Activated naive CD4-positive, alpha-beta T cell treated with anti-CD3 and anti-CD28 coated beads for 36 hours (primary cell): ENCODE measurements around the gene PDE11A. TPM values are rescaled to one million over a fixed set of nuclear protein-coding genes. Genes with fewer than 3 reads are reported as not detected.

Source experiments
- CTCF ChIA-PET: fragments of 350-600 bp; sonication (Branson Sonifier 250); formaldehyde crosslinking; loops from one replicate; lab custom pipeline; 2021; ENCODE audit warnings: antibody characterized with exemption; lab: Charles Lee
- DNase-seq: peaks from one replicate; pipeline ENCODE4 v3.0.0-alpha.2; 2020
- H3K27ac Mint-ChIP-seq: one replicate; pipeline ENCODE4 v1.8.0; 2021; ENCODE audit warnings: mild to moderate bottlenecking, mixed read lengths
- H3K27me3 Mint-ChIP-seq: one replicate; pipeline ENCODE4 v1.8.0; 2021; ENCODE audit warnings: low read depth, mixed read lengths
- H3K36me3 Mint-ChIP-seq: one replicate; pipeline ENCODE4 v1.8.0; 2021; ENCODE audit warnings: low read depth, mixed read lengths
- H3K4me1 Mint-ChIP-seq: one replicate; pipeline ENCODE4 v1.8.0; 2021; ENCODE audit warnings: low read depth, mixed read lengths
- H3K4me3 Mint-ChIP-seq: one replicate; pipeline ENCODE4 v1.8.0; 2021; ENCODE audit warnings: mild to moderate bottlenecking, moderate library complexity, mixed read lengths
- H3K9me3 Mint-ChIP-seq: one replicate; pipeline ENCODE4 v1.8.0; 2021; ENCODE audit warnings: mixed read lengths
- intact Hi-C: fragments of 100-400 bp; cut with micrococcal nuclease; formaldehyde crosslinking; loops from one replicate; pipeline ENCODE4 v1.15.1; 2023
- total RNA-seq, 2 experiments: library from RNA; stranded (reverse); gene quantifications; one replicate each; pipeline ENCODE4 v1.2.3, GENCODE V29; 2021

The PDE11A gene
- total RNA-seq, 2 experiments from 2014 or later, result not detected

GRCh38 chr2:177646791-177647190, 425.8 kb downstream of the PDE11A start:
- CTCF ChIA-PET, result no interaction called here
- H3K27ac Mint-ChIP-seq, result no peak overlapping the region
- intact Hi-C loops, result no loop called here
- no peaks in the 10 kb centered on the region for H3K4me1 Mint-ChIP-seq
- H3K4me3 Mint-ChIP-seq, result no peak overlapping the region
- H3K36me3 Mint-ChIP-seq, result no peaks in the 10 kb centered on the region
- H3K27me3 Mint-ChIP-seq, result peaks cover 10% of the 10 kb centered on the region
- H3K9me3 Mint-ChIP-seq, result no peaks in the 10 kb centered on the region
- DNase-seq, result no peak

- intact Hi-C loops, result no loop called here
- no peak overlapping the region for H3K4me3 Mint-ChIP-seq
- H3K9me3 Mint-ChIP-seq, result no peaks in the 10 kb centered on the region
- no peak overlapping the region for H3K27ac Mint-ChIP-seq
- H3K36me3 Mint-ChIP-seq, result no peaks in the 10 kb centered on the region
- CTCF ChIA-PET, result no interaction called here
- peaks cover 10% of the 10 kb centered on the region for H3K27me3 Mint-ChIP-seq
- no peaks in the 10 kb centered on the region for H3K4me1 Mint-ChIP-seq
- DNase-seq, result no peak
Measured at GRCh38 chr2:177646241-177646640, 426.3 kb downstream of the PDE11A start.

GRCh38 chr2:177641331-177641730, 431.2 kb downstream of the PDE11A start:
- no peak overlapping the region for H3K27ac Mint-ChIP-seq
- CTCF ChIA-PET, result interaction anchor here (0.7 kb wide), 1 partner anchor 198 kb away, joined by 3 read pairs; no protein-coding TSS in a partner anchor
- H3K36me3 Mint-ChIP-seq, result no peaks in the 10 kb centered on the region
- H3K4me3 Mint-ChIP-seq, result no peak overlapping the region
- H3K4me1 Mint-ChIP-seq, result no peaks in the 10 kb centered on the region
- no peaks in the 10 kb centered on the region for H3K9me3 Mint-ChIP-seq
- H3K27me3 Mint-ChIP-seq, result peaks cover 15% of the 10 kb centered on the region
- intact Hi-C loops, result no loop called here
- no peak for DNase-seq

- no peak overlapping the region for H3K4me3 Mint-ChIP-seq
- peaks cover 15% of the 10 kb centered on the region for H3K27me3 Mint-ChIP-seq
- DNase-seq, result no peak
- no peaks in the 10 kb centered on the region for H3K9me3 Mint-ChIP-seq
- no peaks in the 10 kb centered on the region for H3K4me1 Mint-ChIP-seq
- intact Hi-C loops, result no loop called here
- no peaks in the 10 kb centered on the region for H3K36me3 Mint-ChIP-seq
- H3K27ac Mint-ChIP-seq, result no peak overlapping the region
- CTCF ChIA-PET, result no interaction called here
Measured at GRCh38 chr2:177640423-177640822, 432.2 kb downstream of the PDE11A start.

- H3K4me1 Mint-ChIP-seq, result no peaks in the 10 kb centered on the region
- no peaks in the 10 kb centered on the region for H3K36me3 Mint-ChIP-seq
- CTCF ChIA-PET, result no interaction called here
- H3K9me3 Mint-ChIP-seq, result no peaks in the 10 kb centered on the region
- DNase-seq, result no peak
- intact Hi-C loops, result no loop called here
- H3K27ac Mint-ChIP-seq, result no peak overlapping the region
- H3K27me3 Mint-ChIP-seq, result peaks cover 12% of the 10 kb centered on the region
- H3K4me3 Mint-ChIP-seq, result no peak overlapping the region
Measured at GRCh38 chr2:177639262-177639914, 433.2 kb downstream of the PDE11A start.

GRCh38 chr2:177638507-177638906, 434.1 kb downstream of the PDE11A start:
- no peak for DNase-seq
- Mint-ChIP-seq H3K4me1 (no peaks in the 10 kb centered on the region), H3K36me3 (no peaks in the 10 kb centered on the region), H3K27ac (no peak overlapping the region), H3K9me3 (no peaks in the 10 kb centered on the region), H3K27me3 (peaks cover 12% of the 10 kb centered on the region), H3K4me3 (no peak overlapping the region)
- intact Hi-C loops, result no loop called here
- CTCF ChIA-PET, result no interaction called here

GRCh38 chr2:177636672-177637071, 435.9 kb downstream of the PDE11A start:
- intact Hi-C loops, result no loop called here
- H3K36me3 Mint-ChIP-seq, result no peaks in the 10 kb centered on the region
- CTCF ChIA-PET, result no interaction called here
- H3K4me1 Mint-ChIP-seq, result no peaks in the 10 kb centered on the region
- H3K9me3 Mint-ChIP-seq, result no peaks in the 10 kb centered on the region
- DNase-seq, result no peak
- H3K4me3 Mint-ChIP-seq, result no peak overlapping the region
- H3K27me3 Mint-ChIP-seq, result peaks cover 5% of the 10 kb centered on the region
- H3K27ac Mint-ChIP-seq, result no peak overlapping the region

- CTCF ChIA-PET, result no interaction called here
- Mint-ChIP-seq H3K4me1 (no peaks in the 10 kb centered on the region), H3K9me3 (no peaks in the 10 kb centered on the region), H3K27me3 (no peaks in the 10 kb centered on the region), H3K4me3 (no peak overlapping the region), H3K36me3 (no peaks in the 10 kb centered on the region), H3K27ac (no peak overlapping the region)
- DNase-seq, result no peak
- intact Hi-C loops, result no loop called here
Measured at GRCh38 chr2:177635696-177636095, 436.9 kb downstream of the PDE11A start.

GRCh38 chr2:177633910-177634294, 438.7 kb downstream of the PDE11A start:
- no peak overlapping the region for H3K27ac Mint-ChIP-seq
- CTCF ChIA-PET, result no interaction called here
- intact Hi-C loops, result no loop called here
- no peaks in the 10 kb centered on the region for H3K4me1 Mint-ChIP-seq
- no peak overlapping the region for H3K4me3 Mint-ChIP-seq
- no peaks in the 10 kb centered on the region for H3K36me3 Mint-ChIP-seq
- H3K27me3 Mint-ChIP-seq, result no peaks in the 10 kb centered on the region
- DNase-seq, result no peak
- no peaks in the 10 kb centered on the region for H3K9me3 Mint-ChIP-seq

- intact Hi-C loops, result no loop called here
- Mint-ChIP-seq H3K27me3 (no peaks in the 10 kb centered on the region), H3K4me3 (no peak overlapping the region), H3K36me3 (no peaks in the 10 kb centered on the region), H3K4me1 (no peaks in the 10 kb centered on the region), H3K9me3 (no peaks in the 10 kb centered on the region), H3K27ac (no peak overlapping the region)
- no peak for DNase-seq
- CTCF ChIA-PET, result no interaction called here
Measured at GRCh38 chr2:177633111-177633510, 439.5 kb downstream of the PDE11A start.

GRCh38 chr2:177631680-177632079, 440.9 kb downstream of the PDE11A start:
- no peak for DNase-seq
- Mint-ChIP-seq H3K4me1 (no peaks in the 10 kb centered on the region), H3K4me3 (no peak overlapping the region), H3K36me3 (no peaks in the 10 kb centered on the region), H3K27ac (no peak overlapping the region), H3K27me3 (peaks cover 3% of the 10 kb centered on the region), H3K9me3 (no peaks in the 10 kb centered on the region)
- CTCF ChIA-PET, result interaction anchor here (0.8 kb wide), 1 partner anchor 154 kb away, joined by 3 read pairs; no protein-coding TSS in a partner anchor
- intact Hi-C loops, result no loop called here

- H3K36me3 Mint-ChIP-seq, result no peaks in the 10 kb centered on the region
- intact Hi-C loops, result no loop called here
- H3K4me3 Mint-ChIP-seq, result no peak overlapping the region
- CTCF ChIA-PET, result interaction anchor here (1.0 to 1.3 kb wide), 2 partner anchors 294 kb away, joined by 3 to 4 read pairs; no protein-coding TSS in a partner anchor
- no peaks in the 10 kb centered on the region for H3K4me1 Mint-ChIP-seq
- H3K27ac Mint-ChIP-seq, result no peak overlapping the region
- no peaks in the 10 kb centered on the region for H3K9me3 Mint-ChIP-seq
- H3K27me3 Mint-ChIP-seq, result peaks cover 7% of the 10 kb centered on the region
- no peak for DNase-seq
Measured at GRCh38 chr2:177629357-177630024, 443.1 kb downstream of the PDE11A start.

GRCh38 chr2:177628831-177629230, 443.7 kb downstream of the PDE11A start:
- Mint-ChIP-seq H3K4me1 (no peaks in the 10 kb centered on the region), H3K36me3 (no peaks in the 10 kb centered on the region), H3K9me3 (no peaks in the 10 kb centered on the region), H3K4me3 (no peak overlapping the region), H3K27ac (no peak overlapping the region), H3K27me3 (peaks cover 7% of the 10 kb centered on the region)
- intact Hi-C loops, result no loop called here
- no peak for DNase-seq
- CTCF ChIA-PET, result interaction anchor here (0.6 to 1.3 kb wide), 2 partner anchors 72 to 293 kb away, joined by 3 to 4 read pairs; no protein-coding TSS in a partner anchor
